ENCODE measurements around the gene SORCS2.

The SORCS2 gene

GRCh38 chr4:7519638-7520376 lies 327.5 kb downstream of the SORCS2 start:
- Histone ChIP-seq H3K9me3 (ENCODE audit: control extremely low read depth in 1 of 5, control insufficient read depth in 4 of 5, insufficient read depth in 2 of 5, low read depth in 1 of 5, low read length in 4 of 5) (no peaks in the 10 kb centered on the region), H3K4me1 (ENCODE audit: control extremely low read depth in 1 of 4, control insufficient read depth in 4 of 4, insufficient read depth in 4 of 4, low read length in 3 of 4) (peaks cover 0 to 12% (median 8%) of the 10 kb centered on the region in 4 experiments), H3K4me3 (ENCODE audit: control insufficient read depth in 1 of 7, extremely low read depth in 1 of 7, insufficient read depth in 4 of 7, low read depth in 2 of 7, low read length in 6 of 7) (no peak overlapping the region), H3K27ac (ENCODE audit: insufficient read depth in 1 of 2, low read depth in 1 of 2, low read length in 2 of 2, poor library complexity in 1 of 2, severe bottlenecking in 2 of 2) (no peak overlapping the region), H3K36me3 (ENCODE audit: control insufficient read depth in 4 of 4, insufficient read depth in 4 of 4, low read length in 3 of 4) (no peaks in the 10 kb centered on the region), H3K27me3 (replicated peaks in 2 of 5; ENCODE audit: control insufficient read depth in 4 of 5, insufficient read depth in 5 of 5, low read length in 4 of 5) (peaks cover 0 to 98% (median 23%) of the 10 kb centered on the region in 5 experiments)
- no peak for DNase-seq
- WGBS (ENCODE audit: insufficient coverage) = 72% methylated on average over 18 of the region's 19 CpGs
- POLR2A ChIA-PET = no interaction called here
- CTCF ChIA-PET = no interaction called here

- Histone ChIP-seq H3K27ac (ENCODE audit: insufficient read depth in 1 of 2, low read depth in 1 of 2, low read length in 2 of 2, poor library complexity in 1 of 2, severe bottlenecking in 2 of 2) (no peak overlapping the region), H3K36me3 (ENCODE audit: control insufficient read depth in 4 of 4, insufficient read depth in 4 of 4, low read length in 3 of 4) (no peaks in the 10 kb centered on the region), H3K27me3 (replicated peaks in 2 of 5; ENCODE audit: control insufficient read depth in 4 of 5, insufficient read depth in 5 of 5, low read length in 4 of 5) (peaks cover 0 to 94% (median 21%) of the 10 kb centered on the region in 5 experiments), H3K9me3 (ENCODE audit: control extremely low read depth in 1 of 5, control insufficient read depth in 4 of 5, insufficient read depth in 2 of 5, low read depth in 1 of 5, low read length in 4 of 5) (no peaks in the 10 kb centered on the region), H3K4me1 (ENCODE audit: control extremely low read depth in 1 of 4, control insufficient read depth in 4 of 4, insufficient read depth in 4 of 4, low read length in 3 of 4) (peaks cover 0 to 15% (median 8%) of the 10 kb centered on the region in 4 experiments), H3K4me3 (ENCODE audit: control insufficient read depth in 1 of 7, extremely low read depth in 1 of 7, insufficient read depth in 4 of 7, low read depth in 2 of 7, low read length in 6 of 7) (no peak overlapping the region)
- ChIA-PET CTCF (interaction anchor here (0.6 kb wide), 1 partner anchor 260 kb away, joined by 3 read pairs; no protein-coding TSS in a partner anchor), POLR2A (no interaction called here)
- no peak for DNase-seq
- WGBS (ENCODE audit: insufficient coverage) = 59% methylated on average over 6 of the region's 6 CpGs
Measured at GRCh38 chr4:7521666-7522065, 329.3 kb downstream of the SORCS2 start.

GRCh38 chr4:7522452-7523220 lies 330.3 kb downstream of the SORCS2 start:
- H3K27me3 ChIP-seq (replicated peaks in 2 of 5; ENCODE audit: control insufficient read depth in 4 of 5, insufficient read depth in 5 of 5, low read length in 4 of 5) = peaks cover 0 to 92% (median 18%) of the 10 kb centered on the region in 5 experiments
- CTCF ChIA-PET = no interaction called here
- no peak overlapping the region for H3K27ac ChIP-seq (ENCODE audit: insufficient read depth in 1 of 2, low read depth in 1 of 2, low read length in 2 of 2, poor library complexity in 1 of 2, severe bottlenecking in 2 of 2)
- H3K36me3 ChIP-seq (ENCODE audit: control insufficient read depth in 4 of 4, insufficient read depth in 4 of 4, low read length in 3 of 4) = no peaks in the 10 kb centered on the region
- peaks cover 0 to 15% (median 8%) of the 10 kb centered on the region in 4 experiments for H3K4me1 ChIP-seq (ENCODE audit: control extremely low read depth in 1 of 4, control insufficient read depth in 4 of 4, insufficient read depth in 4 of 4, low read length in 3 of 4)
- H3K9me3 ChIP-seq (ENCODE audit: control extremely low read depth in 1 of 5, control insufficient read depth in 4 of 5, insufficient read depth in 2 of 5, low read depth in 1 of 5, low read length in 4 of 5) = no peaks in the 10 kb centered on the region
- POLR2A ChIA-PET = no interaction called here
- no peak for DNase-seq
- WGBS (ENCODE audit: insufficient coverage) = 60% methylated on average over 5 of the region's 6 CpGs
- H3K4me3 ChIP-seq (ENCODE audit: control insufficient read depth in 1 of 7, extremely low read depth in 1 of 7, insufficient read depth in 4 of 7, low read depth in 2 of 7, low read length in 6 of 7) = no peak overlapping the region

GRCh38 chr4:7523526-7523925 lies 331.2 kb downstream of the SORCS2 start:
- H3K4me1 ChIP-seq (ENCODE audit: control extremely low read depth in 1 of 4, control insufficient read depth in 4 of 4, insufficient read depth in 4 of 4, low read length in 3 of 4) = peaks cover 0 to 15% (median 8%) of the 10 kb centered on the region in 4 experiments
- ChIA-PET CTCF (no interaction called here), POLR2A (no interaction called here)
- no peaks in the 10 kb centered on the region for H3K9me3 ChIP-seq (ENCODE audit: control extremely low read depth in 1 of 5, control insufficient read depth in 4 of 5, insufficient read depth in 2 of 5, low read depth in 1 of 5, low read length in 4 of 5)
- no peaks in the 10 kb centered on the region for H3K36me3 ChIP-seq (ENCODE audit: control insufficient read depth in 4 of 4, insufficient read depth in 4 of 4, low read length in 3 of 4)
- WGBS (ENCODE audit: insufficient coverage) = 96% methylated on average over 10 of the region's 12 CpGs
- no peak for DNase-seq
- no peak overlapping the region for H3K27ac ChIP-seq (ENCODE audit: insufficient read depth in 1 of 2, low read depth in 1 of 2, low read length in 2 of 2, poor library complexity in 1 of 2, severe bottlenecking in 2 of 2)
- no peak overlapping the region for H3K4me3 ChIP-seq (ENCODE audit: control insufficient read depth in 1 of 7, extremely low read depth in 1 of 7, insufficient read depth in 4 of 7, low read depth in 2 of 7, low read length in 6 of 7)
- H3K27me3 ChIP-seq (replicated peaks in 2 of 5; ENCODE audit: control insufficient read depth in 4 of 5, insufficient read depth in 5 of 5, low read length in 4 of 5) = peaks cover 0 to 89% (median 16%) of the 10 kb centered on the region in 5 experiments

GRCh38 chr4:7524064-7524682 lies 331.8 kb downstream of the SORCS2 start:
- peak overlapping the region in 1 of 7 experiments; percentile 18 for H3K4me3 ChIP-seq (ENCODE audit: control insufficient read depth in 1 of 7, extremely low read depth in 1 of 7, insufficient read depth in 4 of 7, low read depth in 2 of 7, low read length in 6 of 7)
- H3K36me3 ChIP-seq (ENCODE audit: control insufficient read depth in 4 of 4, insufficient read depth in 4 of 4, low read length in 3 of 4) = no peaks in the 10 kb centered on the region
- no peaks in the 10 kb centered on the region for H3K9me3 ChIP-seq (ENCODE audit: control extremely low read depth in 1 of 5, control insufficient read depth in 4 of 5, insufficient read depth in 2 of 5, low read depth in 1 of 5, low read length in 4 of 5)
- WGBS (ENCODE audit: insufficient coverage) = 46% methylated on average over 10 of the region's 12 CpGs
- H3K27me3 ChIP-seq (replicated peaks in 2 of 5; ENCODE audit: control insufficient read depth in 4 of 5, insufficient read depth in 5 of 5, low read length in 4 of 5) = peaks cover 0 to 89% (median 16%) of the 10 kb centered on the region in 5 experiments
- ChIA-PET CTCF (interaction anchor here (1.1 kb wide), 1 partner anchor 196 kb away, joined by 3 read pairs; no protein-coding TSS in a partner anchor), POLR2A (no interaction called here)
- H3K27ac ChIP-seq (ENCODE audit: insufficient read depth in 1 of 2, low read depth in 1 of 2, low read length in 2 of 2, poor library complexity in 1 of 2, severe bottlenecking in 2 of 2) = no peak overlapping the region
- peak in 2 of 3 donors; percentile 16 to 23 for DNase-seq
- peaks cover 0 to 15% (median 8%) of the 10 kb centered on the region in 4 experiments for H3K4me1 ChIP-seq (ENCODE audit: control extremely low read depth in 1 of 4, control insufficient read depth in 4 of 4, insufficient read depth in 4 of 4, low read length in 3 of 4)

GRCh38 chr4:7524843-7525242 lies 332.5 kb downstream of the SORCS2 start:
- ChIA-PET POLR2A (no interaction called here), CTCF (interaction anchor here (1.1 kb wide), 1 partner anchor 196 kb away, joined by 3 read pairs; no protein-coding TSS in a partner anchor)
- Histone ChIP-seq H3K4me1 (ENCODE audit: control extremely low read depth in 1 of 4, control insufficient read depth in 4 of 4, insufficient read depth in 4 of 4, low read length in 3 of 4) (peaks cover 0 to 15% (median 8%) of the 10 kb centered on the region in 4 experiments), H3K4me3 (ENCODE audit: control insufficient read depth in 1 of 7, extremely low read depth in 1 of 7, insufficient read depth in 4 of 7, low read depth in 2 of 7, low read length in 6 of 7) (no peak overlapping the region), H3K27ac (ENCODE audit: insufficient read depth in 1 of 2, low read depth in 1 of 2, low read length in 2 of 2, poor library complexity in 1 of 2, severe bottlenecking in 2 of 2) (no peak overlapping the region), H3K9me3 (ENCODE audit: control extremely low read depth in 1 of 5, control insufficient read depth in 4 of 5, insufficient read depth in 2 of 5, low read depth in 1 of 5, low read length in 4 of 5) (no peaks in the 10 kb centered on the region), H3K36me3 (ENCODE audit: control insufficient read depth in 4 of 4, insufficient read depth in 4 of 4, low read length in 3 of 4) (no peaks in the 10 kb centered on the region), H3K27me3 (replicated peaks in 2 of 5; ENCODE audit: control insufficient read depth in 4 of 5, insufficient read depth in 5 of 5, low read length in 4 of 5) (peaks cover 0 to 89% (median 16%) of the 10 kb centered on the region in 5 experiments)
- DNase-seq = no peak
- 59% methylated on average over 13 of the region's 14 CpGs for WGBS (ENCODE audit: insufficient coverage)

Data from common myeloid progenitor, CD34-positive (primary cell).